ENCODE data around the gene RGS10.

Gene RGS10

DNA sequence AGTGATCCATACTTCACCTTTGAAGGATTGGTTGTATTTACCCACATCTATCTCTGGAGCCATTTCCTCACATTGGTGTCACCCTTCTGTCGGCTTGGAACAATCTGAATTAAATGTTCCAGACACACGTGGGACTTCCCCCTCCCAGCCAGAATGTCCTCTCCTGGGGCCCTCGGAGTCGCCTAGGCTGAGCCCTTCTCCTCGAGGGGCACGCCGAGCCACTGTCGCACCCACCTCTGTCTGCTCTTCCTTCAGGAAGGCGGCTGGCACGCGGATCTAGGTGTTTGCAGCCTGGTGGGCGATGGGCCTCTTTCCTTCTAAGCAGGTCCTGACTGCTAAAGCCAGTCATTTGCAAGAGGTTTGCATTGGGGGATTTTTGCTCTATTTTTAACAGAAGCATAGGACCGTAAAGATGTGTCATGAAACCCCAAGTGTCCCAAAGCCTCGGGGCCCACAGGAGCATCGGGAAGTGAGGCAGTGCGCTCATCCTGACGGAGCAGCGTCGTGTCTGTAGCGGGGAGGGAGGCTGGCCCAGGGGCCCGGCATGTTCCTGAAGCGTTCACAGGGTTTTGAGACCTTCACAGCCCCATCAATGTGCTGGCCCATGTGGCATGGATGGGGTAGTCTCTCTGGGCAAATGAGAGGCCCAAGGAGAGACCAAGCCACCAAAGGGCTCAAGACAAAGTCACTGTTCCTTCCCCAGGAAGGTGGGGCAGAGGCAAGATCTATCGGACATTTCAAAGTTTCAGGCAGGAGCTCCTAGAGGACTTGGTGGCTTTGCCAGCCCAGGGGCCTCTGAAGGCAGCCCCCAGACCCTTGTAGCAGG is 86.7 kb downstream of the RGS10 start:
- DNase-seq (ENCODE audit: low read depth), result peak; percentile 22
- TF ChIP-seq, protein P1, sequence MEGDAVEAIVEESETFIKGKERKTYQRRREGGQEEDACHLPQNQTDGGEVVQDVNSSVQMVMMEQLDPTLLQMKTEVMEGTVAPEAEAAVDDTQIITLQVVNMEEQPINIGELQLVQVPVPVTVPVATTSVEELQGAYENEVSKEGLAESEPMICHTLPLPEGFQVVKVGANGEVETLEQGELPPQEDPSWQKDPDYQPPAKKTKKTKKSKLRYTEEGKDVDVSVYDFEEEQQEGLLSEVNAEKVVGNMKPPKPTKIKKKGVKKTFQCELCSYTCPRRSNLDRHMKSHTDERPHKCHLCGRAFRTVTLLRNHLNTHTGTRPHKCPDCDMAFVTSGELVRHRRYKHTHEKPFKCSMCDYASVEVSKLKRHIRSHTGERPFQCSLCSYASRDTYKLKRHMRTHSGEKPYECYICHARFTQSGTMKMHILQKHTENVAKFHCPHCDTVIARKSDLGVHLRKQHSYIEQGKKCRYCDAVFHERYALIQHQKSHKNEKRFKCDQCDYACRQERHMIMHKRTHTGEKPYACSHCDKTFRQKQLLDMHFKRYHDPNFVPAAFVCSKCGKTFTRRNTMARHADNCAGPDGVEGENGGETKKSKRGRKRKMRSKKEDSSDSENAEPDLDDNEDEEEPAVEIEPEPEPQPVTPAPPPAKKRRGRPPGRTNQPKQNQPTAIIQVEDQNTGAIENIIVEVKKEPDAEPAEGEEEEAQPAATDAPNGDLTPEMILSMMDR (IDR thresholded peaks at IDR 0.05; ENCODE audit: insufficient read depth, low read depth, low read length, missing control alignments), result no peak
- no peak overlapping the region for H3K4me3 ChIP-seq (ENCODE audit: low read depth, low read length)

DNA sequence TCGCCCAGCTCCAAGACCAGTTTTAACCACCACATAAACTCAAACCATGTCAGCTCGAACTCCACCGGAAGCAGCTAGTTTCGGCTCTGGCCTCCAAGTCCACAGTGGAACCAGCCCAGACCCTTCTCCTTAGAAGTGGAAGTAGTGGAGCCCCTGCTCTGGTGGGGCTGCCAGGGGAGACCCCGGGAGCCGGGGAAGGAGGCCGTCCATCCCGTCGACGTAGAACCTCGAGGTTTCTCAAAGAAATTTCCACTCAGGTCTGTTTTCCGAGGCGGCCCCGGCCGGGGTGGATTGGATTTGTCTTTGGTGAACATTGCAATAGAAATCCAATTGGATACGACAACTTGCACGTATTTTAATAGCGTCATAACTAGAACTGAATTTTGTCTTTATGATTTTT is 87.5 kb downstream of the RGS10 start:
- DNase-seq (ENCODE audit: low read depth), result no peak
- H3K4me3 ChIP-seq (ENCODE audit: low read depth, low read length), result no peak overlapping the region
- TF ChIP-seq, protein P1 (IDR thresholded peaks at IDR 0.05; ENCODE audit: insufficient read depth, low read depth, low read length, missing control alignments), result no peak

DNA sequence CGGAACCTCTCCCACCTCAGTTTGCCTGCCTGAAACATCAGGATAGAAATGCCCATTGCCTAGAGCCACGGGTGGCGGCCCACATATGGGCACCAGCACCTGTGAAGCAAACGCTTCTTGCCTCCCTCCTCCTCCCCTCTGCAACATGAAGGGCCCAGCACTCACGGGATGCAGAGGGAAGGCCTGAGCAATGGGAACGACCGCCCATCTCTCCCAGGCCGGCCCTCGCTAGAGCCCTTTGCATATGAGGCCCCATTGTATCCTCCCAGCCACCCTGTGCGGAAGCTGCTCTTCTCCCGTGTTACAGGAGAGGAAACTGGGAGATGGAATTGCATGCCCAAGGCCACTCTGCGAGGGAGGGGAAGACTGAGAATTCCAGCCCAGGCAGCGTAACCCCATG is 88.2 kb downstream of the RGS10 start:
- TF ChIP-seq, protein P1 (IDR thresholded peaks at IDR 0.05; ENCODE audit: insufficient read depth, low read depth, low read length, missing control alignments), result no peak
- no peak overlapping the region for H3K4me3 ChIP-seq (ENCODE audit: low read depth, low read length)
- DNase-seq (ENCODE audit: low read depth), result no peak

DNA sequence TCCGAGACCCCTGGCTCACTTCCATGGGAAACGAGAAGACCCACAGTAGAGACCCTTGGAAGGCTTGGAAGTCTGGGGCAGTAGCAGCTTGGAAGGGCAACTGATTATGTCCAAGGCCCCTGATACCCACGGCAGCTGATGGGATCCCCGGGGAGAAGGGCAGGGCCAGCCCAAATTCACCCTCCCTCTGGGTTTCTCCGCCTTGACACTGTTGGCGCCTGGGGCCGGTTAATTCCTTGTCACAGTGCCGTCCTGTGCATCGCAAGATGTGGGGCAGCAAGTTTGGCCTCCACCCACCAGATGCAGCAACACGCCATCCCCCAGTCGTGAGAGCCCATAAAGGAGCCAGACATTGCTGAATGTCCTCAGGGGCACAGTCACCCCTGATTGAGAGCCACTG is 89.2 kb downstream of the RGS10 start:
- no peak overlapping the region for H3K4me3 ChIP-seq (ENCODE audit: low read depth, low read length)
- no peak for DNase-seq (ENCODE audit: low read depth)
- TF ChIP-seq, protein P1 (IDR thresholded peaks at IDR 0.05; ENCODE audit: insufficient read depth, low read depth, low read length, missing control alignments), result no peak

DNA sequence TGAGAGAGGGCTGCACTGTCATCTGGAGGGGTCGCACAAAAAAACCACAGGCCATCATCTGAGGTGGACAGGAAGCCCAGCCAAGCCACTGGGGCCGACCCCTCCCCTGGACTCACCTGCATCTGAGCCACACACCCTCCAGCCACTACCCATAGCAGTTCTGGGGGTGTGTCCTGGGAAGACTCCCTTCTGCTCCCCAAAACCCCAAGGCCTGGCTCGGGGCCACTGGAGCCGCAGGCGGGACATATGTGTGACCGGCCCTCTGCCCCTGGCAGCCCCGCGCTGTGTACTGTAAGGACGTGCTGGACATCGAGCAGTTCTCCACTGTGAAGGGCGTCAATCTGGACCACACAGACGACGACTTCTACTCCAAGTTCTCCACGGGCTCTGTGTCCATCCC is 90.1 kb downstream of the RGS10 start:
- H3K4me3 ChIP-seq (ENCODE audit: low read depth, low read length), result no peak overlapping the region
- TF ChIP-seq, protein P1 (IDR thresholded peaks at IDR 0.05; ENCODE audit: insufficient read depth, low read depth, low read length, missing control alignments), result no peak
- no peak for DNase-seq (ENCODE audit: low read depth)

DNA sequence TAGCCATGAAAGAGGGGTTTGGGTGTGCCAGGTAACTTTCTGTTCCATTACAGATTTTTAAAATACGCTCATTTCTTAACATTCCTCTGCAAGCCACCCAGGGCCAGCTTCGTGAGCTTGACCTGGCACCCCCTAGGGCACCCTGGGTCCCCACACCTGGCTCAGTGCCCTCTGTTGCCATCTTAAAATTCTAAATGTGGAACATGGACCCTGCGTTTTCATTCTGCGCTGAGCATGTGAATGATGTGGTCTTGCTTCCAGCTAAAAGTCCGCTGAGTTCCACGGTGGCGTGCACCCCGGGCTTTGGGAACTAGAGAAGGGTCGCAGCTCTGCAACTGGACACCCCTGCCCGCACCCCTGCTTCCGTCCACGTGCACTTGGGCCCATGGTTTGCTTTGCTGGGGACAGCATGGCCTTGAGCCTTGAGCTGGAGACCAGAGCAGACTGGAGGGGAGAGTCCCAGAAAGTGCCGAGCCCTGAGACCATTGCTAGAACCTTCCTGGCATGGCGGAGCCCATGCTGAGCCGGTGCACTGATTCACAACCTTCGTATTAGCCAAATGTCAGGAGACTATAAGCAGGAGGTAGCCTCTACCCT is 91.1 kb downstream of the RGS10 start:
- no peak overlapping the region for H3K4me3 ChIP-seq (ENCODE audit: low read depth, low read length)
- TF ChIP-seq, protein P1 (IDR thresholded peaks at IDR 0.05; ENCODE audit: insufficient read depth, low read depth, low read length, missing control alignments), result no peak
- DNase-seq (ENCODE audit: low read depth), result no peak

All from GM12865 (cell line).